Suprapubic skin (tissue), 4 donors: Measurements from ENCODE around the gene NLRC5. TPM values are rescaled to one million over a fixed set of nuclear protein-coding genes. Genes with fewer than 3 reads are reported as not detected.

Experiments used
- DNase-seq, 2 donors: peaks; one replicate each; pipeline ENCODE4 v3.0.0-alpha.2; 2019; ENCODE audit warnings: low spot score in 2 of 2
- H3K27ac ChIP-seq: fragments of 200-600 bp; sonication (generic); one replicate; pipeline ENCODE4 v1.5.1; 2019
- H3K27me3 ChIP-seq: fragments of 200-600 bp; sonication (generic); one replicate; pipeline ENCODE4 v1.5.1; 2019
- H3K36me3 ChIP-seq: fragments of 200-600 bp; sonication (generic); one replicate; pipeline ENCODE4 v1.5.1; 2019
- H3K4me1 ChIP-seq: fragments of 200-600 bp; sonication (generic); one replicate; pipeline ENCODE4 v1.5.1; 2019
- H3K4me3 ChIP-seq: fragments of 200-600 bp; sonication (generic); one replicate; pipeline ENCODE4 v1.5.1; 2019; ENCODE audit warnings: mild to moderate bottlenecking
- H3K9me3 ChIP-seq: fragments of 200-600 bp; sonication (generic); one replicate; pipeline ENCODE4 v1.5.1; 2019
- EP300 ChIP-seq: sonication (generic); formaldehyde crosslinking; IDR thresholded peaks from one replicate; pipeline ENCODE4 v1.6.1; 2017; ENCODE audit warnings: antibody characterized with exemption
- POLR2A ChIP-seq, 2 donors: fragments of 450-650 bp; IDR thresholded peaks; one replicate each; pipeline ENCODE4 v1.6.1; 2017; ENCODE audit warnings: antibody characterized with exemption in 2 of 2, mild to moderate bottlenecking in 2 of 2, moderate library complexity in 2 of 2
- POLR2AphosphoS5 ChIP-seq, 3 donors: sonication (generic); formaldehyde crosslinking; IDR thresholded peaks; one replicate each; pipeline ENCODE4 v1.6.1; 2017; ENCODE audit warnings: antibody characterized with exemption in 3 of 3
- WGBS: methylation state at CpG from one replicate; pipeline ENCODE4 v1.1.5; 2018; 5-methylcytosine and 5-hydroxymethylcytosine counted together
- total RNA-seq, 4 donors: library from RNA; depleted of rRNA; stranded (reverse); fragments of >200 nt; gene quantifications; one replicate each; pipeline ENCODE4 v1.1.0, GENCODE V29; 2016
- TF ChIP-seq, protein P1 (sequence below), 2 donors: fragments of 200-600 bp in 1 of 2; fragments of 450-650 bp in 1 of 2; sonication (generic) in 1 of 2; IDR thresholded peaks; one replicate each; pipeline ENCODE4 v1.5.1; 2016 to 2019; ENCODE audit warnings: antibody characterized with exemption in 2 of 2, mild to moderate bottlenecking in 1 of 2, moderate library complexity in 1 of 2

The NLRC5 gene
- total RNA-seq, 4 donors from 2014 or later = 36.9 to 133 (median 54.4) TPM

DNA sequence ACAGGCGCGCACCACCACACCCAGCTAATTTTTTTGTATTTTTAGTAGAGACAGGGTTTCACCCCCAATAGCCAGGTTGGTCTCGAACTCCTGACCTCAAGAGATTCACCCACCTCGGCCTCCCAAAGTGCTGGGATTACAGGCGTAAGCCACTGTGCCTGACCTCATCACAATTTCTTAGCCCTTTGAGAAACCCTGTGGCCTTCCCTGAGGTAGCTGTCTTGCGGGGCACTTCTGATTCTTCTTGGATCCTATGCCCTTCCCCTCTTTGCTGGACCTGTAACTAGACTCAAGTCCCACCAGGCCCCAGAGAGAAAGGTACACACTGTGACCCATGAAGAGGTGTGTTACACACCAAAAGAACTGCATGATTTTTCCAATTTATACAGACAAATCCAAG is 41.1 kb upstream of the NLRC5 start:
- 97% methylated on average over 6 of the region's 6 CpGs for WGBS
- no peak for DNase-seq
- no peak for TF ChIP-seq POLR2A (IDR thresholded peaks at IDR 0.05)
- TF ChIP-seq, protein P1, sequence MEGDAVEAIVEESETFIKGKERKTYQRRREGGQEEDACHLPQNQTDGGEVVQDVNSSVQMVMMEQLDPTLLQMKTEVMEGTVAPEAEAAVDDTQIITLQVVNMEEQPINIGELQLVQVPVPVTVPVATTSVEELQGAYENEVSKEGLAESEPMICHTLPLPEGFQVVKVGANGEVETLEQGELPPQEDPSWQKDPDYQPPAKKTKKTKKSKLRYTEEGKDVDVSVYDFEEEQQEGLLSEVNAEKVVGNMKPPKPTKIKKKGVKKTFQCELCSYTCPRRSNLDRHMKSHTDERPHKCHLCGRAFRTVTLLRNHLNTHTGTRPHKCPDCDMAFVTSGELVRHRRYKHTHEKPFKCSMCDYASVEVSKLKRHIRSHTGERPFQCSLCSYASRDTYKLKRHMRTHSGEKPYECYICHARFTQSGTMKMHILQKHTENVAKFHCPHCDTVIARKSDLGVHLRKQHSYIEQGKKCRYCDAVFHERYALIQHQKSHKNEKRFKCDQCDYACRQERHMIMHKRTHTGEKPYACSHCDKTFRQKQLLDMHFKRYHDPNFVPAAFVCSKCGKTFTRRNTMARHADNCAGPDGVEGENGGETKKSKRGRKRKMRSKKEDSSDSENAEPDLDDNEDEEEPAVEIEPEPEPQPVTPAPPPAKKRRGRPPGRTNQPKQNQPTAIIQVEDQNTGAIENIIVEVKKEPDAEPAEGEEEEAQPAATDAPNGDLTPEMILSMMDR (IDR thresholded peaks at IDR 0.05) = no peak
- no peak for TF ChIP-seq EP300
- TF ChIP-seq POLR2AphosphoS5 (IDR thresholded peaks at IDR 0.05) = no peak
- H3K4me3 ChIP-seq = no peak overlapping the region
- no peaks in the 10 kb centered on the region for H3K9me3 ChIP-seq
- peaks cover 15% of the 10 kb centered on the region for H3K4me1 ChIP-seq
- no peaks in the 10 kb centered on the region for H3K27me3 ChIP-seq
- H3K36me3 ChIP-seq = peaks cover 30% of the 10 kb centered on the region
- no peak overlapping the region for H3K27ac ChIP-seq

DNA sequence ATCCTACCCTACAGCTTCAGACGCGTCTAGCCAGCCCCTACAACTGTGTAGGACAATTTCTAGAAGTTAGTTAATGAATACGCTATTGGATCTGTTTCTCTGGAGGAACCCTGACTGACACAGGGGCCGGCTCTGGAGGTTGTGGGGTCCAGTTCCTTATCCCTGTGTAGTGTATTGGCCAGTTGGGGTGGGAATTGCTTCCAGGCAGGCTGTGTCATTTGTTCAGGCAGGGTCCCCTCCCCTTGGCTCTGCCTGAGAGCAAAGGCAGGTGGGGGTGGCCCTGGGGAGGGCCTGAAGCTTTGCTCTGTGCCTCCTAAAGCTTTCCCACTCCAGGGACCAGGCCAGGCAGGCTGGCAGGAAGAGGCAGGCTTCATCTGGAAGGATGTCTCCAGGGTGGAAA is 39.3 kb upstream of the NLRC5 start:
- H3K27me3 ChIP-seq = no peaks in the 10 kb centered on the region
- peak in 1 of 2 donors; percentile 37 for DNase-seq
- peaks cover 4% of the 10 kb centered on the region for H3K4me1 ChIP-seq
- H3K9me3 ChIP-seq = no peaks in the 10 kb centered on the region
- H3K4me3 ChIP-seq = no peak overlapping the region
- TF ChIP-seq, protein P1 (IDR thresholded peaks at IDR 0.05) = no peak
- TF ChIP-seq POLR2A (IDR thresholded peaks at IDR 0.05) (no peak), EP300 (no peak), POLR2AphosphoS5 (IDR thresholded peaks at IDR 0.05) (no peak)
- WGBS = 88% methylated on average over 4 of the region's 4 CpGs
- peaks cover 12% of the 10 kb centered on the region for H3K36me3 ChIP-seq
- H3K27ac ChIP-seq = no peak overlapping the region

DNA sequence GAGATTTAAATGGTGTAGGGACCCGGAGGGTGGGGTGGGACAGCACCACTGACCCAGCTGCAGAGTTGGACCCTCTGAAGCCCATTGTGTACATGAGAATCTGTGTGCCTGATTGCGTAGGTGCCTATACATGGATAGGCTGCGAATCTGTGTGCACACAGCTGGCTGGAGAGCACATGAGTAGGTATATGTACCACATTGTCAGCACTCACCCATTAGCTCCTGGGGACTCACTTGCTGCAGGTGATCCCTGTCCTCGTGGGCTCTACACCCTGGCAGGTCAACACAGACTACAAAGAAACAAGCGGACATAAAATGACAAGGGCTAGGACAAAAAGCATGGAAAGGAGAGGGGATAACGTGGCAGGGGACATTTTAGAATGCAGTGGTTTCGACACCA is 38.9 kb upstream of the NLRC5 start:
- peaks cover 8% of the 10 kb centered on the region for H3K36me3 ChIP-seq
- no peaks in the 10 kb centered on the region for H3K27me3 ChIP-seq
- H3K27ac ChIP-seq = no peak overlapping the region
- no peak for DNase-seq
- no peak overlapping the region for H3K4me3 ChIP-seq
- TF ChIP-seq POLR2AphosphoS5 (IDR thresholded peaks at IDR 0.05) (no peak), EP300 (no peak), POLR2A (IDR thresholded peaks at IDR 0.05) (no peak)
- TF ChIP-seq, protein P1 (IDR thresholded peaks at IDR 0.05) = no peak
- WGBS = 86% methylated on average over 7 of the region's 7 CpGs
- H3K4me1 ChIP-seq = peaks cover under 1% of the 10 kb centered on the region
- no peaks in the 10 kb centered on the region for H3K9me3 ChIP-seq

DNA sequence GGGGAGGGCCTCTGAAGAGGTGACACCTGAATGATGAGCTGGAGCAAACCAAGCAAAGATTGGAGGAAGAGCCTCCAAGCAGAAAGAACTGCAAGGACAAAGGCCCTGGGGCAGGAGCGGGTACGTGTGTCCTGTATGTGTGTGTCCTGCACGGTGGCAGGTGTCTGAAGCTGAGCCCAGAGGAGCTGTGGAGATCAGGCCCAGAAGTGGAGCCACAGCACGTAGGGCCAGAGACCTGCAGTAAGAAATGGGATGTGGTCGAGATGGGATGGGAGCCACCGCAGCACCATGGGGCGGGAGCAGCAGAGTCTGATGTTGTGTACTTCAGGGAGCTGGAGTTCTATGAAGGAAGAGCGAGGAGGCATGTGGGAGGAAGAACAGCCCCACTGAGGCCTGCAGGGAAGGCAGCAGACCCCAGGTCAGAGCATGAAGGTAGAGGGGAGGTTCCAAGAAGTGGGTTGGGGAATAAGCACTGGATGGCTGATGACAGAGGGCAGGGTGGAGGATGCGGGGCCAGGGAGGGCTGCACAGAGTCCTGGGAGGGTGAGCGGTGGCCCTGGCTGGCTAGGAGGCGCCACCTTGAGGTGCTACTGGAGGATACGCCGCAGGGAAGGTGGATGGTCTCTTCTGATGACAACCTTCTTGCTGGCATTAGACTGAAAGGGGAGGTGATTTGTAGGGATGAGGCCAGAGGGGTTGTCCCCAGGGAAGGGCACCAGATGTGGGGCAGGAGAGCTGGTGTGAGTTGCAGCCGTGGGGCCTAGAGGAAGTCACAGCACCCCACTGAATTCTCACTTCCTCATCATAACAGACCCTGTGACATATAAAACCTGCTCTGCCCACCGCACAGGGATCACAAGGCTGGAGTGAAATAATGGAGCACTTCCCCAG is 38.2 kb upstream of the NLRC5 start:
- no peak for TF ChIP-seq POLR2AphosphoS5 (IDR thresholded peaks at IDR 0.05)
- TF ChIP-seq, protein P1 (IDR thresholded peaks at IDR 0.05) = peak in 1 of 2 donors; percentile 48
- DNase-seq = peak in 1 of 2 donors; percentile 67
- H3K36me3 ChIP-seq = peaks cover 4% of the 10 kb centered on the region
- no peaks in the 10 kb centered on the region for H3K9me3 ChIP-seq
- WGBS = 67% methylated on average over 15 of the region's 15 CpGs
- H3K27ac ChIP-seq = no peak overlapping the region
- no peak overlapping the region for H3K4me3 ChIP-seq
- no peaks in the 10 kb centered on the region for H3K27me3 ChIP-seq
- H3K4me1 ChIP-seq = no peaks in the 10 kb centered on the region

DNA sequence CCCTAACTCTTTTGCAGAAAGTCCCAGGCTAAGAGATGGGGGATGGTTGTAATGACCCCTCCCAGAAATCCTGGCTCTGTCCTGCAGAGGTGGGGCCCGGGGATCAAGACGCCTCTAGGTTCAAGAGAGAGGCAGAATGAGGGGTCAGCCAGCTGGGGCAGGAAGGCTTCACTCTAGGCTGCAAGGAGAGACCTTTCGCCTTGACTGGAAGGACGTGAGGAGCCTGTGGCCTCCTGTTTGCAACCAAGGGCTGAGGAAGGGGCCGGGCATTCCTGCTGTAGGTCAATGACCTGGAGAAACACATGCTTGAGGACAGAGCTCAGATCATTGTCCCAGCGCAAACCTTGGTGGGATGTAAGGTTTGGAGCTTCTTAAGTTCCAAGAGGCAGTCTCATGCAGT is 36.4 kb upstream of the NLRC5 start:
- 78% methylated on average over 6 of the region's 6 CpGs for WGBS
- no peaks in the 10 kb centered on the region for H3K27me3 ChIP-seq
- no peak overlapping the region for H3K4me3 ChIP-seq
- H3K36me3 ChIP-seq = no peaks in the 10 kb centered on the region
- DNase-seq = peak in 1 of 2 donors; percentile 46
- no peak overlapping the region for H3K27ac ChIP-seq
- H3K9me3 ChIP-seq = no peaks in the 10 kb centered on the region
- TF ChIP-seq, protein P1 (IDR thresholded peaks at IDR 0.05) = no peak
- no peak for TF ChIP-seq EP300
- no peak for TF ChIP-seq POLR2AphosphoS5 (IDR thresholded peaks at IDR 0.05)
- H3K4me1 ChIP-seq = no peaks in the 10 kb centered on the region
